Right cardiac atrium (tissue), 5 donors: Measurements from ENCODE around the gene AGRN. TPM values are rescaled to one million over a fixed set of nuclear protein-coding genes. Genes with fewer than 3 reads are reported as not detected.

Experiments used
- ATAC-seq, 2 donors: fragments of 200-7000 bp; cut with Tn5 transposase; one replicate each; pipeline versions ENCODE4 v1.8.0 to v1.9.1; 2020; ENCODE audit warnings: moderate library complexity in 2 of 2, mild to moderate bottlenecking in 1 of 2
- DNase-seq, 3 donors: peaks; one replicate each; pipeline ENCODE4 v3.0.0-alpha.2; 2020
- H3K27ac ChIP-seq: one replicate; pipeline ENCODE4 v1.5.1; 2013; ENCODE audit warnings: mild to moderate bottlenecking, low read length, control low read depth, moderate library complexity
- H3K27me3 ChIP-seq: one replicate; pipeline ENCODE4 v1.6.1; 2013; ENCODE audit not compliant: control insufficient read depth, insufficient read depth
- H3K4me1 ChIP-seq: one replicate; pipeline ENCODE4 v1.6.1; 2013; ENCODE audit warnings: low read length; ENCODE audit not compliant: control insufficient read depth, insufficient read depth
- H3K4me3 ChIP-seq: one replicate; pipeline ENCODE4 v1.5.1; 2013; ENCODE audit warnings: low read length, control low read depth
- H3K9me3 ChIP-seq: one replicate; pipeline ENCODE4 v1.6.1; 2013; ENCODE audit warnings: low read length; ENCODE audit not compliant: control insufficient read depth
- WGBS: extraction: QIAGEN DNeasy Blood & Tissue Kit; methylation state at CpG from one replicate; pipeline ENCODE4 v1.1.7; 2013; 5-methylcytosine and 5-hydroxymethylcytosine counted together
- intact Hi-C, 4 donors: fragments of 100-400 bp; cut with DNase I; formaldehyde crosslinking; loops; one replicate each; pipeline versions ENCODE4 v1.11.0 to v1.14.0; 2022 to 2023
- polyA plus RNA-seq: library from polyadenylated mRNA; stranded (reverse); fragments of 200-250 nt; gene quantifications from one replicate; pipeline ENCODE4 v1.2.3, GENCODE V29; 2013
- total RNA-seq, 4 donors: library from RNA; stranded (reverse); fragmentation: NEBNext Ultra II Directional; extraction: Animal tissue kit (Norgen Biotek cat#: 25700); gene quantifications; one replicate each; pipeline ENCODE4 v1.2.1, GENCODE V29; 2021
- donor health status: healthy with polysubstance abuse.
- donor health status: DM: no; HTN: yes; CAD: no.
- donor health status: DM: no; HTN: no; CAD: no.
- donor health status: DM: no; HTN: yes; CAD: no; lungs with severe emphysema.
- donor health status: DM: yes; HTN: yes; CAD: no.

AGRN gene
- total and polyA plus RNA-seq, 5 donors, result 12.0 to 26.4 (median 19.3) TPM

GRCh38 chr1:1082239-1082775, 62.4 kb downstream of the AGRN start:
- ATAC-seq (no peak), DNase-seq (peak in 2 of 3 donors; percentile 10 to 36)
- H3K27me3 ChIP-seq, result no peaks in the 10 kb centered on the region
- H3K4me3 ChIP-seq, result no peak overlapping the region
- intact Hi-C loops, result no loop called here
- no peaks in the 10 kb centered on the region for H3K9me3 ChIP-seq
- H3K27ac ChIP-seq, result no peak overlapping the region
- H3K4me1 ChIP-seq, result no peaks in the 10 kb centered on the region
- 93% methylated on average over 27 of the region's 27 CpGs for WGBS

- H3K9me3 ChIP-seq, result no peaks in the 10 kb centered on the region
- DNase-seq (peak; percentile 15 to 60 (median 51)), ATAC-seq (no peak)
- H3K4me3 ChIP-seq, result no peak overlapping the region
- intact Hi-C loops, result no loop called here
- WGBS, result 91% methylated on average over 40 of the region's 40 CpGs
- no peaks in the 10 kb centered on the region for H3K4me1 ChIP-seq
- no peaks in the 10 kb centered on the region for H3K27me3 ChIP-seq
- H3K27ac ChIP-seq, result no peak overlapping the region
Measured at GRCh38 chr1:1082776-1083415, 63.0 kb downstream of the AGRN start.

- no peaks in the 10 kb centered on the region for H3K4me1 ChIP-seq
- DNase-seq (peak; percentile 15 to 46 (median 43)), ATAC-seq (no peak)
- H3K27me3 ChIP-seq, result no peaks in the 10 kb centered on the region
- H3K4me3 ChIP-seq, result no peak overlapping the region
- H3K27ac ChIP-seq, result no peak overlapping the region
- intact Hi-C loops, result no loop called here
- 91% methylated on average over 43 of the region's 43 CpGs for WGBS
- H3K9me3 ChIP-seq, result no peaks in the 10 kb centered on the region
Measured at GRCh38 chr1:1083416-1084371, 63.8 kb downstream of the AGRN start.

GRCh38 chr1:1084372-1085170, 64.7 kb downstream of the AGRN start:
- intact Hi-C loops, result no loop called here
- no peaks in the 10 kb centered on the region for H3K9me3 ChIP-seq
- DNase-seq, result peak; percentile 13 to 68 (median 44)
- H3K27me3 ChIP-seq, result no peaks in the 10 kb centered on the region
- no peak overlapping the region for H3K27ac ChIP-seq
- H3K4me1 ChIP-seq, result no peaks in the 10 kb centered on the region
- no peak overlapping the region for H3K4me3 ChIP-seq
- 93% methylated on average over 38 of the region's 38 CpGs for WGBS
- ATAC-seq, result no peak

- Histone ChIP-seq H3K9me3 (no peaks in the 10 kb centered on the region), H3K4me3 (no peak overlapping the region), H3K4me1 (no peaks in the 10 kb centered on the region), H3K27ac (no peak overlapping the region), H3K27me3 (no peaks in the 10 kb centered on the region)
- ATAC-seq, result no peak
- WGBS, result 89% methylated on average over 30 of the region's 30 CpGs
- DNase-seq, result peak in 2 of 3 donors; percentile 36 to 49
- intact Hi-C loops, result no loop called here
Measured at GRCh38 chr1:1085171-1085841, 65.4 kb downstream of the AGRN start.

- ATAC-seq, result no peak
- Histone ChIP-seq H3K27ac (no peak overlapping the region), H3K9me3 (no peaks in the 10 kb centered on the region), H3K27me3 (no peaks in the 10 kb centered on the region), H3K4me3 (no peak overlapping the region), H3K4me1 (no peaks in the 10 kb centered on the region)
- peak; percentile 8 to 56 (median 45) for DNase-seq
- intact Hi-C loops, result no loop called here
- 94% methylated on average over 38 of the region's 38 CpGs for WGBS
Measured at GRCh38 chr1:1085911-1086841, 66.3 kb downstream of the AGRN start.

- DNase-seq, result peak in 2 of 3 donors; percentile 36 to 45
- 91% methylated on average over 17 of the region's 17 CpGs for WGBS
- no peak for ATAC-seq
- no peak overlapping the region for H3K27ac ChIP-seq
- H3K4me1 ChIP-seq, result no peaks in the 10 kb centered on the region
- no peaks in the 10 kb centered on the region for H3K27me3 ChIP-seq
- no peak overlapping the region for H3K4me3 ChIP-seq
- no peaks in the 10 kb centered on the region for H3K9me3 ChIP-seq
- intact Hi-C loops, result no loop called here
Measured at GRCh38 chr1:1086911-1087341, 67.0 kb downstream of the AGRN start.

GRCh38 chr1:1087351-1088028, 67.6 kb downstream of the AGRN start:
- Histone ChIP-seq H3K4me3 (no peak overlapping the region), H3K9me3 (no peaks in the 10 kb centered on the region), H3K27ac (no peak overlapping the region), H3K27me3 (no peaks in the 10 kb centered on the region), H3K4me1 (no peaks in the 10 kb centered on the region)
- intact Hi-C loops, result no loop called here
- DNase-seq, result peak in 1 of 3 donors; percentile 36
- no peak for ATAC-seq
- WGBS, result 93% methylated on average over 38 of the region's 38 CpGs

- Histone ChIP-seq H3K4me3 (no peak overlapping the region), H3K9me3 (no peaks in the 10 kb centered on the region), H3K4me1 (no peaks in the 10 kb centered on the region), H3K27ac (no peak overlapping the region), H3K27me3 (no peaks in the 10 kb centered on the region)
- DNase-seq (peak in 2 of 3 donors; percentile 11 to 44), ATAC-seq (no peak)
- intact Hi-C loops, result no loop called here
- WGBS, result 90% methylated on average over 39 of the region's 39 CpGs
Measured at GRCh38 chr1:1088029-1088800, 68.3 kb downstream of the AGRN start.
